ENCODE measurements around the gene LMCD1. TPM values are rescaled to one million over a fixed set of nuclear protein-coding genes. Genes with fewer than 3 reads are reported as not detected.
A peak's percentile ranks its signal among the peaks of the same experiment; 100 is the strongest.

LMCD1 gene
- total and polyA plus RNA-seq, 2 of the 4 experiments (the other 2 are of a cell fraction): 50.0 to 53.8 TPM

DNA sequence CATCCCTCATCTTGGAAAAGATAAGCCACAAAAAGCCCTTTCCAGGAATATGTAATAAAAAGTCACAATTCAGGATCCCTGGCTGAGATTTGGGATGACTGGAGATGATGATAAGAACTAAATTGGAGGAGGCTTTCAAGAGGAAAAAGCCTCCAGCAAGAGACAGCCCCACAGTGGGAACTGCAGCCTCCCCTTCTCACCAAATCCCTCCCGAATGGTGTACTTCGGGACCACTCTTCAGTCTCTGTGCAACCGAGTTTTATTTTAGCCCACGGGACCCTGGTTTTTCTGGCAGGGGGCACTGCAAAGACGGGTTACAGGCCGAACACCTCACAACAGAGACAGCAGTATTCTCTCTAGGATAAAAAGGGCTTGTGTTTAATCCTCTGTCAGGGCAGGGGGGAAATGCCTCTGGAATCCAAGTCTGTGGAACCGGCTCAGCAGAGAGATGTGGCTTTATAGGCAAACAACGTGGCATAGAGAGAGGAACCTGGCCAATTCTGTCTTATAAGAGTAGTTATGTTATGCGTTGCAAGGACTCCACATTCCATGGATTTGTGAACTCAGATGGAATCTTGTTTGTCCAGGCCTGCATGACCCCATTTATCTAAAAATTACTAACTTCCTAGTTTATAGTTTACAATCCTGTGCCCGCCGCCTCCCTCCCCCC is 1.2 kb upstream of the LMCD1 start:
- peak overlapping the region; percentile 54; the same call in 2 of the 3 replicates for H2BK15ac ChIP-seq (ENCODE audit: low read depth, low read length)
- intact Hi-C loops (cut with micrococcal nuclease) (loop anchor here (5.0 kb wide), 2 partner anchors 37 to 43 kb away; no protein-coding TSS in a partner anchor), in situ Hi-C loops (cut with MboI; ENCODE audit: low sequenced_read_pairs) (no loop called here), dilution Hi-C loops (cut with HindIII; ENCODE audit: low sequenced_read_pairs, unreplicated experiment) (no loop called here)
- peak overlapping the region; percentile 92 for H2BK120ac ChIP-seq (ENCODE audit: low read depth, low read length)
- H3K27ac ChIP-seq (ENCODE audit: insufficient read depth, low read length): peak overlapping the region; percentile 88
- H3K79me1 ChIP-seq (ENCODE audit: low read depth in 1 of 2, low read length in 2 of 2): peaks cover 7 to 26% of the 10 kb centered on the region in 2 experiments; a peak in 3 of 4 replicates
- DNase-seq (peak; percentile 81), ATAC-seq (ENCODE audit: low read depth) (peak; percentile 24)
- H2AFZ ChIP-seq (replicated peaks; ENCODE audit: low read length, poor library complexity): peak overlapping the region; percentile 70
- no peak for TF ChIP-seq RFX5 (IDR thresholded peaks at IDR 0.05; ENCODE audit: low read depth, low read length)
- TF ChIP-seq CTCF (conservative IDR thresholded peaks at IDR 0.05; ENCODE audit: low read depth, low read length): no peak
- no peak for TF ChIP-seq MXI1 (IDR thresholded peaks at IDR 0.05; ENCODE audit: borderline replicate concordance, low read depth, low read length)
- no peak for TF ChIP-seq CEBPB (IDR thresholded peaks at IDR 0.05; ENCODE audit: low read depth, low read length)
- TF ChIP-seq, protein P1, sequence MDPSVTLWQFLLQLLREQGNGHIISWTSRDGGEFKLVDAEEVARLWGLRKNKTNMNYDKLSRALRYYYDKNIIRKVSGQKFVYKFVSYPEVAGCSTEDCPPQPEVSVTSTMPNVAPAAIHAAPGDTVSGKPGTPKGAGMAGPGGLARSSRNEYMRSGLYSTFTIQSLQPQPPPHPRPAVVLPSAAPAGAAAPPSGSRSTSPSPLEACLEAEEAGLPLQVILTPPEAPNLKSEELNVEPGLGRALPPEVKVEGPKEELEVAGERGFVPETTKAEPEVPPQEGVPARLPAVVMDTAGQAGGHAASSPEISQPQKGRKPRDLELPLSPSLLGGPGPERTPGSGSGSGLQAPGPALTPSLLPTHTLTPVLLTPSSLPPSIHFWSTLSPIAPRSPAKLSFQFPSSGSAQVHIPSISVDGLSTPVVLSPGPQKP (IDR thresholded peaks at IDR 0.05; ENCODE audit: borderline replicate concordance, low read depth, low read length): no peak
- TF ChIP-seq USF2 (IDR thresholded peaks at IDR 0.05; ENCODE audit: low read depth, low read length): no peak
- TF ChIP-seq NFE2L2 (IDR thresholded peaks at IDR 0.05; ENCODE audit: low read depth, low read length): no peak
- TF ChIP-seq POLR2A (IDR thresholded peaks at IDR 0.05; ENCODE audit: low read depth, low read length): no peak; the same call in 1 of the 2 replicates
- TF ChIP-seq RCOR1 (IDR thresholded peaks at IDR 0.05; ENCODE audit: insufficient replicate concordance, low read length): no peak
- TF ChIP-seq MAZ (IDR thresholded peaks at IDR 0.05; ENCODE audit: borderline replicate concordance, low read depth, low read length): no peak
- CTCF ChIA-PET: interaction anchor here (1.2 kb wide), 1 partner anchor 77 kb away, joined by 3 read pairs; no protein-coding TSS in a partner anchor
- H2AK9ac ChIP-seq (replicated peaks; ENCODE audit: low read depth, low read length, poor library complexity): peak overlapping the region; percentile 20
- peak overlapping the region; percentile 63 for H3K4me2 ChIP-seq (ENCODE audit: low read depth, low read length)
- H4K20me1 ChIP-seq (ENCODE audit: insufficient read depth, low read length): no peaks in the 10 kb centered on the region
- H4K5ac ChIP-seq (ENCODE audit: low read depth, low read length): peak overlapping the region; percentile 94
- H3K56ac ChIP-seq (ENCODE audit: extremely low read depth, insufficient read depth, low read length): peak overlapping the region; percentile 86; the same call in 1 of the 2 replicates
- no peak overlapping the region for H3K4me3 ChIP-seq (ENCODE audit: insufficient read depth, low read depth, low read length)
- peak overlapping the region; percentile 85 for H4K91ac ChIP-seq (ENCODE audit: insufficient read depth, low read depth, low read length)
- POLR2A ChIA-PET (ENCODE audit: unreplicated experiment): interaction anchor here (0.6 kb wide), 2 partner anchors 75 to 105 kb away, joined by 3 read pairs; no protein-coding TSS in a partner anchor
- H2BK20ac ChIP-seq (ENCODE audit: low read depth, low read length): peak overlapping the region; percentile 89
- TSS peak; percentile 91 for BruUV-seq (replicated peaks)
- H4K8ac ChIP-seq (ENCODE audit: low read depth in 2 of 2, low read length in 2 of 2): peak overlapping the region; percentile 15 to 91
- H3K4me1 ChIP-seq (ENCODE audit: control insufficient read depth, insufficient read depth, low read length): peaks cover 15% of the 10 kb centered on the region
- H2AK5ac ChIP-seq (ENCODE audit: low read depth, low read length): peak overlapping the region; percentile 56; the same call in 1 of the 2 replicates
- peaks cover 14% of the 10 kb centered on the region for H3K9me1 ChIP-seq (ENCODE audit: insufficient read depth, low read length)
- H3K4ac ChIP-seq (ENCODE audit: low read depth, low read length): peak overlapping the region; percentile 88
- peak overlapping the region; percentile 49; the same call in 1 of the 2 replicates for H3K14ac ChIP-seq (replicated peaks; ENCODE audit: low read depth, low read length)
- no peaks in the 10 kb centered on the region for H3K27me3 ChIP-seq (ENCODE audit: control insufficient read depth, insufficient read depth, low read length)
- H2BK5ac ChIP-seq (ENCODE audit: low read depth, low read length, poor library complexity, severe bottlenecking): peak overlapping the region; percentile 78
- H3K36me3 ChIP-seq (ENCODE audit: control insufficient read depth, insufficient read depth, low read length): no peaks in the 10 kb centered on the region
- H3K9me3 ChIP-seq (ENCODE audit: control insufficient read depth, insufficient read depth, low read length): no peaks in the 10 kb centered on the region
- peak overlapping the region; percentile 97 for H3K18ac ChIP-seq (ENCODE audit: low read depth, low read length)
- 0 out of 2 replicates have a peak overlapping the region, but pooled peaks have one; percentile 78 for H3K23ac ChIP-seq (ENCODE audit: low read depth, low read length)
- peak overlapping the region; percentile 62 for H3K9ac ChIP-seq (ENCODE audit: low read depth, low read length)
- WGBS, 2 experiments (ENCODE audit: extremely low coverage in 2 of 2, insufficient read length in 1 of 2): 50% methylated on average over 2 of the region's 11 CpGs; no CpG with 5 or more reads in 1 of the 2 experiments

Data from IMR-90 (cell line).